Caco-2 (cell line): Measurements from ENCODE around the gene SLC15A2. TPM values are rescaled to one million over a fixed set of nuclear protein-coding genes. Genes with fewer than 3 reads are reported as not detected.

Experiments
- Bru-seq: library from RNA; stranded (reverse); fragments of 400-500 nt; gene quantifications from one replicate; lab custom pipeline; 2021; lab: Mats Ljungman, UMichigan
- BruChase-seq, 2 experiments: library from RNA; stranded (reverse); fragments of 400-500 nt; gene quantifications; one replicate each; lab custom pipeline; 2021; lab: Mats Ljungman, UMichigan
- BruUV-seq: library from RNA; stranded (reverse); fragments of 400-500 nt; replicated peaks from 2 replicates; lab custom pipeline; 2021; lab: Mats Ljungman, UMichigan
- CTCF ChIA-PET: fragments of 300-600 bp; sonication (Branson Sonifier 250); formaldehyde crosslinking; loops from one replicate; lab custom pipeline; 2022; ENCODE audit warnings: antibody characterized with exemption; lab: Charles Lee
- POLR2A ChIA-PET: fragments of 300-600 bp; sonication (Branson Sonifier 250); formaldehyde crosslinking; loops from one replicate; lab custom pipeline; 2022; ENCODE audit warnings: antibody characterized with exemption; lab: Charles Lee
- DNase-seq, 2 experiments: peaks; one replicate each; pipeline versions ENCODE4 v3.0.0 to v3.0.0-alpha.2; 2020 to 2022
- H3K27me3 ChIP-seq: replicated peaks from 2 replicates; pipeline ENCODE4 v1.6.0; 2011; ENCODE audit warnings: low read length; ENCODE audit not compliant: control insufficient read depth, insufficient read depth
- H3K36me3 ChIP-seq: 2 replicates; pipeline ENCODE4 v1.5.1; 2011; ENCODE audit warnings: low read length; ENCODE audit not compliant: control insufficient read depth, insufficient read depth
- H3K4me1 ChIP-seq: fragments of 250-450 bp; sonication (Bioruptor Pico); 2 replicates; pipeline ENCODE4 v1.5.1; 2020; ENCODE audit warnings: mild to moderate bottlenecking
- H3K4me3 ChIP-seq: 2 replicates; pipeline ENCODE4 v1.5.1; 2011; ENCODE audit warnings: low read depth, mild to moderate bottlenecking, control low read depth, low read length
- H3K9me3 ChIP-seq: fragments of 250-450 bp; sonication (Bioruptor Pico); 2 replicates; pipeline ENCODE4 v1.5.1; 2020; ENCODE audit warnings: mild to moderate bottlenecking, moderate library complexity
- H3K27ac Mint-ChIP-seq: one replicate; pipeline ENCODE4 v1.8.0; 2022; ENCODE audit warnings: mixed read lengths; ENCODE audit not compliant: unreplicated experiment
- H3K27me3 Mint-ChIP-seq: one replicate; pipeline ENCODE4 v1.8.0; 2022; ENCODE audit warnings: mixed read lengths; ENCODE audit not compliant: insufficient read depth, unreplicated experiment
- H3K36me3 Mint-ChIP-seq: one replicate; pipeline ENCODE4 v1.8.0; 2022; ENCODE audit warnings: mild to moderate bottlenecking, mixed read lengths; ENCODE audit not compliant: insufficient read depth, unreplicated experiment
- H3K4me1 Mint-ChIP-seq: one replicate; pipeline ENCODE4 v1.8.0; 2022; ENCODE audit warnings: low read depth, mixed read lengths; ENCODE audit not compliant: unreplicated experiment
- H3K4me3 Mint-ChIP-seq: one replicate; pipeline ENCODE4 v1.8.0; 2022; ENCODE audit warnings: mild to moderate bottlenecking, moderate library complexity, mixed read lengths; ENCODE audit not compliant: unreplicated experiment
- H3K9me3 Mint-ChIP-seq: one replicate; pipeline ENCODE4 v1.8.0; 2022; ENCODE audit warnings: mixed read lengths; ENCODE audit not compliant: unreplicated experiment
- CTCF ChIP-seq, 2 experiments: fragments of 200-600 bp in 1 of 2; IDR thresholded peaks; 1 replicate in 1 of 2; 2 replicates in 1 of 2; pipeline versions ENCODE4 v1.5.1 to v1.8.0; 2011 to 2022; ENCODE audit warnings: antibody characterized with exemption in 1 of 2, control low read depth in 1 of 2, inconsistent platforms in 1 of 2, low read depth in 1 of 2, low read length in 1 of 2, mild to moderate bottlenecking in 1 of 2, moderate library complexity in 1 of 2; ENCODE audit not compliant: insufficient read depth in 1 of 2, severe bottlenecking in 1 of 2, unreplicated experiment in 1 of 2
- intact Hi-C: fragments of 100-400 bp; cut with micrococcal nuclease; formaldehyde crosslinking; loops from one replicate; pipeline ENCODE4 v1.10.0; 2022; ENCODE audit not compliant: unreplicated experiment
- long read RNA-seq: library from polyadenylated mRNA; stranded (forward); transcript quantifications from one replicate; pipeline ENCODE4 v2.0.0, GENCODE V29; 2022
- total RNA-seq: library from RNA; stranded (reverse); gene quantifications from 2 replicates; pipeline ENCODE4 v1.2.3, GENCODE V29; 2022

Gene SLC15A2
- total RNA-seq: 3.8 and 4.7 TPM in 2 replicates
- Bru-seq, nascent RNA: percentile 46 among the genes with signal in this experiment
- percentile 61 among the genes with signal in this experiment for BruChase-seq, experiment 1, labeled RNA remaining after a 2-hour chase
- BruChase-seq, experiment 2, labeled RNA remaining after a 6-hour chase: percentile 56 among the genes with signal in this experiment
- long read RNA-seq, full-length matches to known transcripts: 2 of 10 reads
- long read RNA-seq, partial matches to known transcripts: 1 of 10 reads
- long read RNA-seq, other reads (novel, unspliced or antisense): 7 of 10 reads

- H3K9me3 Mint-ChIP-seq: no peaks in the 10 kb centered on the region
- peak within 1 kb of the TSS; percentile 60 for H3K27ac Mint-ChIP-seq
- no peaks in the 10 kb centered on the region for H3K27me3 Mint-ChIP-seq
- no peak within 1 kb of the TSS for H3K4me3 ChIP-seq
- DNase-seq: no peak
- no peak within 1 kb of the TSS for H3K4me3 Mint-ChIP-seq
- no peaks in the 10 kb centered on the region for H3K9me3 ChIP-seq
- ChIA-PET CTCF (no interaction called here), POLR2A (interaction anchor here (0.6 kb wide), 1 partner anchor 116 kb away, joined by 3 read pairs; no protein-coding TSS in a partner anchor)
- intact Hi-C loops: no loop called here
- H3K36me3 Mint-ChIP-seq: peaks cover 7% of the 10 kb centered on the region
- BruUV-seq: no TSS peak
- peaks cover 26% of the 10 kb centered on the region for H3K4me1 Mint-ChIP-seq
- peaks cover 58% of the 10 kb centered on the region for H3K4me1 ChIP-seq
- no peak for TF ChIP-seq CTCF (IDR thresholded peaks at IDR 0.05; ENCODE audit: insufficient read depth in 1 of 2, low read depth in 1 of 2, low read length in 1 of 2, severe bottlenecking in 1 of 2, unreplicated experiment in 1 of 2)
- H3K27me3 ChIP-seq: no peaks in the 10 kb centered on the region
- H3K36me3 ChIP-seq: no peaks in the 10 kb centered on the region
These were observed at the start of gene SLC15A2 for GRCh38 chr3:121894301-121894990. SLC15A2 (plus strand) TSS chr3:121894401; CDS start chr3:121894477, 76 bp downstream.

GRCh38 chr3:121844892-121845291 is 49.3 kb upstream of the SLC15A2 start:
- Mint-ChIP-seq H3K27me3 (no peaks in the 10 kb centered on the region), H3K27ac (no peak overlapping the region), H3K4me1 (no peaks in the 10 kb centered on the region), H3K4me3 (no peak overlapping the region), H3K36me3 (no peaks in the 10 kb centered on the region), H3K9me3 (no peaks in the 10 kb centered on the region)
- Histone ChIP-seq H3K9me3 (no peaks in the 10 kb centered on the region), H3K4me1 (no peaks in the 10 kb centered on the region), H3K27me3 (no peaks in the 10 kb centered on the region), H3K36me3 (no peaks in the 10 kb centered on the region), H3K4me3 (no peak overlapping the region)
- intact Hi-C loops: no loop called here
- ChIA-PET POLR2A (no interaction called here), CTCF (no interaction called here)
- no TSS peak for BruUV-seq
- DNase-seq: no peak
- no peak for TF ChIP-seq CTCF (IDR thresholded peaks at IDR 0.05; ENCODE audit: insufficient read depth in 1 of 2, low read depth in 1 of 2, low read length in 1 of 2, severe bottlenecking in 1 of 2, unreplicated experiment in 1 of 2)

GRCh38 chr3:121852256-121852655 is 41.9 kb upstream of the SLC15A2 start:
- ChIA-PET POLR2A (no interaction called here), CTCF (no interaction called here)
- no peak for DNase-seq
- no peaks in the 10 kb centered on the region for H3K4me1 ChIP-seq
- H3K36me3 ChIP-seq: no peaks in the 10 kb centered on the region
- no peak overlapping the region for H3K4me3 ChIP-seq
- no peaks in the 10 kb centered on the region for H3K27me3 ChIP-seq
- no TSS peak for BruUV-seq
- Mint-ChIP-seq H3K27me3 (no peaks in the 10 kb centered on the region), H3K4me3 (no peak overlapping the region), H3K4me1 (no peaks in the 10 kb centered on the region), H3K9me3 (no peaks in the 10 kb centered on the region), H3K27ac (no peak overlapping the region), H3K36me3 (no peaks in the 10 kb centered on the region)
- intact Hi-C loops: loop anchor here (10.0 kb wide), 1 partner anchor 243 kb away; no protein-coding TSS in a partner anchor
- no peak for TF ChIP-seq CTCF (IDR thresholded peaks at IDR 0.05; ENCODE audit: insufficient read depth in 1 of 2, low read depth in 1 of 2, low read length in 1 of 2, severe bottlenecking in 1 of 2, unreplicated experiment in 1 of 2)
- H3K9me3 ChIP-seq: no peaks in the 10 kb centered on the region
